CD8-positive, alpha-beta memory T cell (primary cell): ENCODE data around the gene KDM3B. TPM values are rescaled to one million over a fixed set of nuclear protein-coding genes. Genes with fewer than 3 reads are reported as not detected.

Experiments used
- CTCF ChIA-PET: fragments of 350-600 bp; sonication (Branson Sonifier 250); formaldehyde crosslinking; loops from one replicate; lab custom pipeline; 2021; ENCODE audit warnings: antibody characterized with exemption; lab: Charles Lee
- POLR2A ChIA-PET: fragments of 350-600 bp; sonication (Branson Sonifier 250); formaldehyde crosslinking; loops from one replicate; lab custom pipeline; 2021; ENCODE audit warnings: antibody characterized with exemption; lab: Charles Lee
- DNase-seq, 5 donors: peaks; one replicate each; pipeline versions ENCODE4 v3.0.0 to v3.0.0-alpha.2; 2020 to 2022; ENCODE audit warnings: mixed read lengths in 1 of 5
- H3K27ac ChIP-seq: one replicate; pipeline ENCODE4 v1.7.0; 2013; ENCODE audit warnings: low read depth, mild to moderate bottlenecking, low read length, moderate library complexity
- H3K27me3 ChIP-seq: 2 replicates; pipeline ENCODE4 v1.7.0; 2013; ENCODE audit warnings: low read length, mild to moderate bottlenecking; ENCODE audit not compliant: insufficient read depth, poor library complexity, severe bottlenecking
- H3K36me3 ChIP-seq: 2 replicates; pipeline ENCODE4 v1.7.0; 2013; ENCODE audit warnings: mild to moderate bottlenecking, low read length, moderate library complexity; ENCODE audit not compliant: insufficient read depth
- H3K4me1 ChIP-seq: 2 replicates; pipeline ENCODE4 v1.7.0; 2013; ENCODE audit warnings: mild to moderate bottlenecking, low read length, moderate library complexity; ENCODE audit not compliant: insufficient read depth
- H3K4me3 ChIP-seq: 2 replicates; pipeline ENCODE4 v1.7.0; 2013; ENCODE audit warnings: mild to moderate bottlenecking, low read length
- H3K9me3 ChIP-seq: 2 replicates; pipeline ENCODE4 v1.7.0; 2013; ENCODE audit warnings: mild to moderate bottlenecking, low read length
- H3K27ac Mint-ChIP-seq, 8 donors: one replicate each; pipeline ENCODE4 v1.8.0; 2020 to 2021; ENCODE audit warnings: mixed read lengths in 8 of 8, mild to moderate bottlenecking in 6 of 8, inconsistent platforms in 3 of 8, moderate library complexity in 3 of 8
- H3K27me3 Mint-ChIP-seq, 2 donors: one replicate each; pipeline ENCODE4 v1.8.0; 2020 to 2021; ENCODE audit warnings: mixed read lengths in 2 of 2, mild to moderate bottlenecking in 1 of 2, moderate library complexity in 1 of 2
- H3K36me3 Mint-ChIP-seq, 3 donors: one replicate each; pipeline ENCODE4 v1.8.0; 2020 to 2021; ENCODE audit warnings: mixed read lengths in 3 of 3, inconsistent platforms in 1 of 3, mild to moderate bottlenecking in 1 of 3
- H3K4me1 Mint-ChIP-seq, 3 donors: one replicate each; pipeline ENCODE4 v1.8.0; 2020 to 2021; ENCODE audit warnings: mixed read lengths in 3 of 3, inconsistent platforms in 1 of 3, mild to moderate bottlenecking in 1 of 3
- H3K4me3 Mint-ChIP-seq, 7 donors: one replicate each; pipeline ENCODE4 v1.8.0; 2020 to 2021; ENCODE audit warnings: mixed read lengths in 7 of 7, mild to moderate bottlenecking in 6 of 7, moderate library complexity in 4 of 7, inconsistent platforms in 2 of 7
- H3K9me3 Mint-ChIP-seq, 5 donors: one replicate each; pipeline ENCODE4 v1.8.0; 2020 to 2022; ENCODE audit warnings: mixed read lengths in 5 of 5, mild to moderate bottlenecking in 3 of 5, moderate library complexity in 2 of 5, inconsistent platforms in 1 of 5
- polyA plus RNA-seq: library from polyadenylated mRNA; unstranded; fragments of 300-500 nt; fragmentation: Illumina TruSeq; gene quantifications from one replicate; pipeline ENCODE4 v1.2.3, GENCODE V29; 2021
- total RNA-seq, 2 experiments: library from RNA; stranded (reverse); gene quantifications; one replicate each; pipeline ENCODE4 v1.2.3, GENCODE V29; 2021

The KDM3B gene
- total and polyA plus RNA-seq, 3 experiments from 2014 or later: 14.7 to 44.7 (median 42.4) TPM

GRCh38 chr5:138452720-138453119 lies 100.2 kb downstream of the KDM3B start:
- no peak overlapping the region for H3K27ac Mint-ChIP-seq
- no peak for DNase-seq
- no peaks in the 10 kb centered on the region for H3K27me3 ChIP-seq
- H3K9me3 Mint-ChIP-seq: no peaks in the 10 kb centered on the region
- H3K4me3 Mint-ChIP-seq: no peak overlapping the region
- ChIA-PET POLR2A (interaction anchor here (0.7 to 1.2 kb wide), 2 partner anchors 10 to 90 kb away, joined by 3 to 5 read pairs; partner anchors contain the start of gene ETF1), CTCF (interaction anchor here (7.1 to 10.0 kb wide), 2 partner anchors 9 to 48 kb away, joined by 102 to 155 read pairs; partner anchors contain the start of gene EGR1)
- no peak overlapping the region for H3K4me3 ChIP-seq
- no peaks in the 10 kb centered on the region for H3K36me3 Mint-ChIP-seq
- peaks cover 8% of the 10 kb centered on the region for H3K4me1 ChIP-seq
- H3K36me3 ChIP-seq: no peaks in the 10 kb centered on the region
- H3K27me3 Mint-ChIP-seq: no peaks in the 10 kb centered on the region
- H3K4me1 Mint-ChIP-seq: peaks cover 5 to 8% (median 7%) of the 10 kb centered on the region in 3 donors
- H3K27ac ChIP-seq: no peak overlapping the region
- H3K9me3 ChIP-seq: no peaks in the 10 kb centered on the region

- ChIA-PET CTCF (interaction anchor here (3.2 to 10.0 kb wide), 3 partner anchors 8 to 47 kb away, joined by 14 to 155 read pairs (median 102); partner anchors contain the start of gene EGR1), POLR2A (no interaction called here)
- H3K9me3 ChIP-seq: no peaks in the 10 kb centered on the region
- Mint-ChIP-seq H3K27ac (no peak overlapping the region), H3K4me1 (peaks cover 11 to 17% (median 12%) of the 10 kb centered on the region in 3 donors), H3K4me3 (no peak overlapping the region), H3K27me3 (no peaks in the 10 kb centered on the region), H3K9me3 (no peaks in the 10 kb centered on the region), H3K36me3 (no peaks in the 10 kb centered on the region)
- no peak for DNase-seq
- no peak overlapping the region for H3K4me3 ChIP-seq
- no peaks in the 10 kb centered on the region for H3K27me3 ChIP-seq
- no peaks in the 10 kb centered on the region for H3K36me3 ChIP-seq
- no peak overlapping the region for H3K27ac ChIP-seq
- peaks cover 17% of the 10 kb centered on the region for H3K4me1 ChIP-seq
These were observed 101.1 kb downstream of the KDM3B start for GRCh38 chr5:138453590-138453989.

GRCh38 chr5:138454121-138454520 lies 101.6 kb downstream of the KDM3B start:
- no peaks in the 10 kb centered on the region for H3K27me3 ChIP-seq
- no peaks in the 10 kb centered on the region for H3K27me3 Mint-ChIP-seq

GRCh38 chr5:138455232-138455930 lies 102.9 kb downstream of the KDM3B start:
- Histone ChIP-seq H3K27me3 (no peaks in the 10 kb centered on the region), H3K4me1 (peaks cover 27% of the 10 kb centered on the region), H3K36me3 (no peaks in the 10 kb centered on the region), H3K4me3 (no peak overlapping the region), H3K27ac (no peak overlapping the region), H3K9me3 (no peaks in the 10 kb centered on the region)
- H3K36me3 Mint-ChIP-seq: no peaks in the 10 kb centered on the region
- no peaks in the 10 kb centered on the region for H3K9me3 Mint-ChIP-seq
- H3K4me1 Mint-ChIP-seq: peaks cover 24 to 29% (median 24%) of the 10 kb centered on the region in 3 donors
- no peak overlapping the region for H3K4me3 Mint-ChIP-seq
- ChIA-PET POLR2A (interaction anchor here (0.6 kb wide), 1 partner anchor 42 kb away, joined by 5 read pairs; no protein-coding TSS in a partner anchor), CTCF (interaction anchor here (1.3 to 3.2 kb wide), 5 partner anchors 10 to 49 kb away, joined by 3 to 14 read pairs (median 10); partner anchors contain the start of gene EGR1)
- H3K27me3 Mint-ChIP-seq: no peaks in the 10 kb centered on the region
- peak overlapping the region in 4 of 8 donors; percentile 5 to 84 (median 58) for H3K27ac Mint-ChIP-seq
- DNase-seq: no peak

More at GRCh38 chr5:138454121-138454520, 101.6 kb downstream of the KDM3B start:
- Mint-ChIP-seq H3K4me1 (peaks cover 16 to 22% (median 17%) of the 10 kb centered on the region in 3 donors), H3K27ac (peak overlapping the region in 1 of 8 donors; percentile 64), H3K9me3 (no peaks in the 10 kb centered on the region), H3K36me3 (no peaks in the 10 kb centered on the region), H3K4me3 (no peak overlapping the region)
- Histone ChIP-seq H3K27ac (no peak overlapping the region), H3K9me3 (no peaks in the 10 kb centered on the region), H3K4me3 (no peak overlapping the region), H3K4me1 (peaks cover 22% of the 10 kb centered on the region), H3K36me3 (no peaks in the 10 kb centered on the region)
- no peak for DNase-seq
- ChIA-PET CTCF (interaction anchor here (1.4 to 3.2 kb wide), 3 partner anchors 11 to 50 kb away, joined by 9 to 14 read pairs (median 10); partner anchors contain the start of gene EGR1), POLR2A (no interaction called here)

- peaks cover 31 to 40% (median 36%) of the 10 kb centered on the region in 3 donors for H3K4me1 Mint-ChIP-seq
- Histone ChIP-seq H3K27me3 (no peaks in the 10 kb centered on the region), H3K4me3 (no peak overlapping the region), H3K9me3 (no peaks in the 10 kb centered on the region), H3K4me1 (peaks cover 30% of the 10 kb centered on the region), H3K27ac (no peak overlapping the region), H3K36me3 (no peaks in the 10 kb centered on the region)
- H3K4me3 Mint-ChIP-seq: peak overlapping the region in 4 of 7 donors; percentile 15 to 61 (median 44)
- H3K27ac Mint-ChIP-seq: peak overlapping the region in 7 of 8 donors; percentile 71 to 98 (median 95)
- no peaks in the 10 kb centered on the region for H3K9me3 Mint-ChIP-seq
- ChIA-PET CTCF (interaction anchor here (2.5 to 10.2 kb wide), 3 partner anchors 9 to 85 kb away, joined by 7 to 102 read pairs (median 14); partner anchors contain the start of gene ETF1), POLR2A (no interaction called here)
- no peaks in the 10 kb centered on the region for H3K27me3 Mint-ChIP-seq
- no peaks in the 10 kb centered on the region for H3K36me3 Mint-ChIP-seq
- DNase-seq: peak in 1 of 5 donors; percentile 36
These were observed 105.2 kb downstream of the KDM3B start for GRCh38 chr5:138457531-138458275.

GRCh38 chr5:138458384-138458783 lies 105.9 kb downstream of the KDM3B start:
- Mint-ChIP-seq H3K4me3 (peak overlapping the region in 1 of 7 donors; percentile 61), H3K27me3 (no peaks in the 10 kb centered on the region), H3K9me3 (no peaks in the 10 kb centered on the region), H3K36me3 (no peaks in the 10 kb centered on the region), H3K27ac (peak overlapping the region in 5 of 8 donors; percentile 98 to 100 (median 98)), H3K4me1 (peaks cover 31 to 42% (median 36%) of the 10 kb centered on the region in 3 donors)
- ChIA-PET CTCF (interaction anchor here (2.5 to 10.2 kb wide), 3 partner anchors 10 to 84 kb away, joined by 7 to 102 read pairs (median 14); partner anchors contain the start of gene ETF1), POLR2A (no interaction called here)
- H3K27me3 ChIP-seq: no peaks in the 10 kb centered on the region
- no peak overlapping the region for H3K4me3 ChIP-seq
- H3K4me1 ChIP-seq: peaks cover 33% of the 10 kb centered on the region
- no peak for DNase-seq
- H3K36me3 ChIP-seq: no peaks in the 10 kb centered on the region
- no peaks in the 10 kb centered on the region for H3K9me3 ChIP-seq
- H3K27ac ChIP-seq: no peak overlapping the region

- Histone ChIP-seq H3K27me3 (no peaks in the 10 kb centered on the region), H3K9me3 (no peaks in the 10 kb centered on the region), H3K4me1 (peaks cover 37% of the 10 kb centered on the region), H3K4me3 (no peak overlapping the region), H3K36me3 (no peaks in the 10 kb centered on the region), H3K27ac (peak overlapping the region; percentile 57)
- Mint-ChIP-seq H3K9me3 (no peaks in the 10 kb centered on the region), H3K4me3 (peak overlapping the region in 5 of 7 donors; percentile 53 to 81 (median 63)), H3K4me1 (peaks cover 31 to 47% (median 36%) of the 10 kb centered on the region in 3 donors), H3K36me3 (no peaks in the 10 kb centered on the region), H3K27ac (peak overlapping the region; percentile 95 to 100 (median 98)), H3K27me3 (no peaks in the 10 kb centered on the region)
- ChIA-PET CTCF (interaction anchor here (1.1 to 10.2 kb wide), 3 partner anchors 10 to 84 kb away, joined by 5 to 102 read pairs (median 7); partner anchors contain the start of gene ETF1), POLR2A (no interaction called here)
- no peak for DNase-seq
These were observed 106.4 kb downstream of the KDM3B start for GRCh38 chr5:138458856-138459255.
